ENCODE measurements around the gene CELSR1.

The CELSR1 gene

DNA sequence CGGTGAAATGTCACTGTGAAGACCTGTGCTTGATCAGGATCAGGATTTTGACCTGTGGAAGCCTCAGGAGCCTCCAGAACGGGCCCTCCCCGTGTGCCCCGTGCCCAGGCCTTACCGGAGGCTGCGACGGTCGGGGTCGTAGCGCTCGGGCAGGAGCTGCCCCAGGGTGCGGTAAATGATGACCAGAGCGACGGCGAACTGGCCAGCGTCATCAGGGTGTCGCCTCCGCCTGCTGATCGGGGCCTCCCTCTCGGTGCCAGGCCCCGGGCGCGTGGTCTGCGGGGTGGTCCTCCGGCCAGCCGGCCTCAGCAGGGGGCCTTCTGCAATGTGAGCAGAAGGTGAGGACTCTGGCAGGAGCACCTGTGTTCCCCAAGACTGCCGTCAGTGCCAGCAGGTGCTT is 155.7 kb downstream of the CELSR1 start:
- Histone ChIP-seq H3K4me1 (ENCODE audit: low read length) (no peaks in the 10 kb centered on the region), H3K4me2 (ENCODE audit: low read length) (no peak overlapping the region)

DNA sequence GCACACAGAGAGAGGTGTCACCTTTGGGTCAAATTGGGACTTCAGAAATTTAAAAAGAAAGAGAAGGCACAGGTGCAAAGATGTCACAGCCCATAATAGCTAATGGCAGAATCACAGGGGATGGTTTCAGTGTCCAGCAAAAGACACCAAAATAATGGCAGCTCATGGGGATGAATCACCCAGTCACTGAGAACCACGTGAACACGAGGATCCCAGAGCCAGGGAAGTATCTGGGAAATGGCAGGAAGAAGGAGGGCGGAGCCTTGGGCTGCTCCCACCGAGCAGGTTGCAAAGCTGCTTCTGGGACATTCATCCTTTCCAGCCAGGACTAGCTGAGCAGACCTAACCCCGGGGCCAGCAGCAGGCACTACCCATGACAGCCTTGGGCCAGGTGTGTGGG is 156.3 kb downstream of the CELSR1 start:
- Histone ChIP-seq H3K36me3 (replicated peaks; ENCODE audit: low read depth, low read length) (no peaks in the 10 kb centered on the region), H3K79me2 (ENCODE audit: low read length) (no peaks in the 10 kb centered on the region), H2AFZ (ENCODE audit: low read depth, low read length) (no peak overlapping the region), H3K4me1 (ENCODE audit: low read length) (no peaks in the 10 kb centered on the region), H3K27me3 (ENCODE audit: low read depth, low read length) (no peaks in the 10 kb centered on the region), H4K20me1 (ENCODE audit: insufficient read depth, low read length) (no peaks in the 10 kb centered on the region), H3K4me2 (ENCODE audit: low read length) (no peak overlapping the region), H3K9ac (ENCODE audit: low read length) (no peak overlapping the region), H3K9me3 (ENCODE audit: insufficient read depth, low read length) (no peaks in the 10 kb centered on the region), H3K27ac (ENCODE audit: low read length) (no peak overlapping the region), H3K4me3 (ENCODE audit: low read length) (no peak overlapping the region)
- TF ChIP-seq EZH2phosphoT487 (IDR thresholded peaks at IDR 0.05; ENCODE audit: low read depth), result no peak
- TF ChIP-seq, protein P1, sequence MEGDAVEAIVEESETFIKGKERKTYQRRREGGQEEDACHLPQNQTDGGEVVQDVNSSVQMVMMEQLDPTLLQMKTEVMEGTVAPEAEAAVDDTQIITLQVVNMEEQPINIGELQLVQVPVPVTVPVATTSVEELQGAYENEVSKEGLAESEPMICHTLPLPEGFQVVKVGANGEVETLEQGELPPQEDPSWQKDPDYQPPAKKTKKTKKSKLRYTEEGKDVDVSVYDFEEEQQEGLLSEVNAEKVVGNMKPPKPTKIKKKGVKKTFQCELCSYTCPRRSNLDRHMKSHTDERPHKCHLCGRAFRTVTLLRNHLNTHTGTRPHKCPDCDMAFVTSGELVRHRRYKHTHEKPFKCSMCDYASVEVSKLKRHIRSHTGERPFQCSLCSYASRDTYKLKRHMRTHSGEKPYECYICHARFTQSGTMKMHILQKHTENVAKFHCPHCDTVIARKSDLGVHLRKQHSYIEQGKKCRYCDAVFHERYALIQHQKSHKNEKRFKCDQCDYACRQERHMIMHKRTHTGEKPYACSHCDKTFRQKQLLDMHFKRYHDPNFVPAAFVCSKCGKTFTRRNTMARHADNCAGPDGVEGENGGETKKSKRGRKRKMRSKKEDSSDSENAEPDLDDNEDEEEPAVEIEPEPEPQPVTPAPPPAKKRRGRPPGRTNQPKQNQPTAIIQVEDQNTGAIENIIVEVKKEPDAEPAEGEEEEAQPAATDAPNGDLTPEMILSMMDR (IDR thresholded peaks at IDR 0.05; ENCODE audit: low read depth, low read length), result no peak

More for the DNA sequence above, 155.7 kb downstream of the CELSR1 start:
- TF ChIP-seq, protein P1 (IDR thresholded peaks at IDR 0.05; ENCODE audit: low read depth, low read length), result no peak
- no peak for TF ChIP-seq EZH2phosphoT487 (IDR thresholded peaks at IDR 0.05; ENCODE audit: low read depth)
- no peaks in the 10 kb centered on the region for H3K36me3 ChIP-seq (replicated peaks; ENCODE audit: low read depth, low read length)
- H3K27me3 ChIP-seq (ENCODE audit: low read depth, low read length), result no peaks in the 10 kb centered on the region
- no peak overlapping the region for H2AFZ ChIP-seq (ENCODE audit: low read depth, low read length)
- no peaks in the 10 kb centered on the region for H3K79me2 ChIP-seq (ENCODE audit: low read length)
- H3K4me3 ChIP-seq (ENCODE audit: low read length), result no peak overlapping the region
- H3K9me3 ChIP-seq (ENCODE audit: insufficient read depth, low read length), result no peaks in the 10 kb centered on the region
- H4K20me1 ChIP-seq (ENCODE audit: insufficient read depth, low read length), result no peaks in the 10 kb centered on the region
- H3K9ac ChIP-seq (ENCODE audit: low read length), result no peak overlapping the region
- no peak overlapping the region for H3K27ac ChIP-seq (ENCODE audit: low read length)

DNA sequence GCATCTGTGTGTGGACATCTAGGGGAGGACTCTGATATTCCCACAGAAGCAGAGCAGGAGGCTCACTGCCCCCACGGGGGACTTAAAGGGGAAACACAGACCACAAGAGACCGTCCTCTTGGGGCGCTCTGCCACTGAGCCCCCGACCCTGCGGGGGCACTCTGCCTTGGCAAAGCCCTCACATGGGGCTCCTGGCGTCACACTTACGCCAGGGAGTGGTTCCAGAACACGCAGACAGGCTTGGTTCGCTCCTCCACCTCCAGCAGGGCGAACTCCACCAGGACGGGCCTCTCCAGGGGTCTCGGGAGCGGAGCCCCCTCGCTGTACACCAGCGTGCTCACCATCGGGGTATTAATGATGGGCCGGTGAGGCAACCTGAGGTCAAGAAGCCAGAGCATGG is 156.8 kb downstream of the CELSR1 start:
- Histone ChIP-seq H4K20me1 (ENCODE audit: insufficient read depth, low read length) (no peaks in the 10 kb centered on the region), H3K4me3 (ENCODE audit: low read length) (no peak overlapping the region), H3K36me3 (replicated peaks; ENCODE audit: low read depth, low read length) (no peaks in the 10 kb centered on the region), H3K79me2 (ENCODE audit: low read length) (no peaks in the 10 kb centered on the region), H3K4me1 (ENCODE audit: low read length) (no peaks in the 10 kb centered on the region), H3K9ac (ENCODE audit: low read length) (no peak overlapping the region), H2AFZ (ENCODE audit: low read depth, low read length) (no peak overlapping the region), H3K4me2 (ENCODE audit: low read length) (no peak overlapping the region), H3K27me3 (ENCODE audit: low read depth, low read length) (no peaks in the 10 kb centered on the region), H3K9me3 (ENCODE audit: insufficient read depth, low read length) (no peaks in the 10 kb centered on the region), H3K27ac (ENCODE audit: low read length) (no peak overlapping the region)
- TF ChIP-seq, protein P1 (IDR thresholded peaks at IDR 0.05; ENCODE audit: low read depth, low read length), result no peak
- TF ChIP-seq EZH2phosphoT487 (IDR thresholded peaks at IDR 0.05; ENCODE audit: low read depth), result no peak

DNA sequence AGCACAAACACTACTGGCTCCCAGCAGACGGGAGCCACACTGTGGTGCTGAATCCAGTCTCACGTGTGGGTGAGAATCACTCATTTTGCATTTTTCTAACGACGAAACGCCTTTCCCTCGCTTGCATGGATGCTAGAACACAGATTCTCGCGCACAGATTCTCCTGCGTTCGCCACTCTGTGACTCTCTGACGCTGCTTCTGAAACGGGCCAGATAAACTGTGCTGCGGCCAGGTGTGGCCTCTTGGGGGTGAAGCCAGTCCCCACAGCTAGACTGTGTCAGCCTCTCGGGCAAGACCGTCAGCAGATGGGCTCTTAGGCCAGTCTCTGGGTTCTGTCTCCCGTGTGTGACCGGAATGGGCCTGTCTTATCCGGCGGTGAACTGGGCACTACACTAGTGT is 157.4 kb downstream of the CELSR1 start:
- Histone ChIP-seq H3K9me3 (ENCODE audit: insufficient read depth, low read length) (no peaks in the 10 kb centered on the region), H4K20me1 (ENCODE audit: insufficient read depth, low read length) (no peaks in the 10 kb centered on the region), H3K27me3 (ENCODE audit: low read depth, low read length) (no peaks in the 10 kb centered on the region), H3K36me3 (replicated peaks; ENCODE audit: low read depth, low read length) (no peaks in the 10 kb centered on the region), H3K27ac (ENCODE audit: low read length) (no peak overlapping the region), H3K4me2 (ENCODE audit: low read length) (no peak overlapping the region), H2AFZ (ENCODE audit: low read depth, low read length) (no peak overlapping the region), H3K4me3 (ENCODE audit: low read length) (no peak overlapping the region), H3K79me2 (ENCODE audit: low read length) (no peaks in the 10 kb centered on the region), H3K4me1 (ENCODE audit: low read length) (no peaks in the 10 kb centered on the region), H3K9ac (ENCODE audit: low read length) (no peak overlapping the region)
- TF ChIP-seq, protein P1 (IDR thresholded peaks at IDR 0.05; ENCODE audit: low read depth, low read length), result no peak

Measured in OCI-LY3 (cell line).